ENCODE measurements around the gene RPTOR.

RPTOR gene

GRCh38 chr17:80923211-80924110, 378.8 kb downstream of the RPTOR start:
- H3K4me3 ChIP-seq (ENCODE audit: low read depth, low read length), result no peak overlapping the region
- no peak for DNase-seq (ENCODE audit: low read depth)
- TF ChIP-seq, protein P1, sequence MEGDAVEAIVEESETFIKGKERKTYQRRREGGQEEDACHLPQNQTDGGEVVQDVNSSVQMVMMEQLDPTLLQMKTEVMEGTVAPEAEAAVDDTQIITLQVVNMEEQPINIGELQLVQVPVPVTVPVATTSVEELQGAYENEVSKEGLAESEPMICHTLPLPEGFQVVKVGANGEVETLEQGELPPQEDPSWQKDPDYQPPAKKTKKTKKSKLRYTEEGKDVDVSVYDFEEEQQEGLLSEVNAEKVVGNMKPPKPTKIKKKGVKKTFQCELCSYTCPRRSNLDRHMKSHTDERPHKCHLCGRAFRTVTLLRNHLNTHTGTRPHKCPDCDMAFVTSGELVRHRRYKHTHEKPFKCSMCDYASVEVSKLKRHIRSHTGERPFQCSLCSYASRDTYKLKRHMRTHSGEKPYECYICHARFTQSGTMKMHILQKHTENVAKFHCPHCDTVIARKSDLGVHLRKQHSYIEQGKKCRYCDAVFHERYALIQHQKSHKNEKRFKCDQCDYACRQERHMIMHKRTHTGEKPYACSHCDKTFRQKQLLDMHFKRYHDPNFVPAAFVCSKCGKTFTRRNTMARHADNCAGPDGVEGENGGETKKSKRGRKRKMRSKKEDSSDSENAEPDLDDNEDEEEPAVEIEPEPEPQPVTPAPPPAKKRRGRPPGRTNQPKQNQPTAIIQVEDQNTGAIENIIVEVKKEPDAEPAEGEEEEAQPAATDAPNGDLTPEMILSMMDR (IDR thresholded peaks at IDR 0.05; ENCODE audit: insufficient read depth, low read depth, low read length, missing control alignments), result no peak

- TF ChIP-seq, protein P1 (IDR thresholded peaks at IDR 0.05; ENCODE audit: insufficient read depth, low read depth, low read length, missing control alignments), result no peak
- H3K4me3 ChIP-seq (ENCODE audit: low read depth, low read length), result no peak overlapping the region
- DNase-seq (ENCODE audit: low read depth), result no peak
Observed at GRCh38 chr17:80924111-80924806, 379.6 kb downstream of the RPTOR start.

- DNase-seq (ENCODE audit: low read depth), result no peak
- H3K4me3 ChIP-seq (ENCODE audit: low read depth, low read length), result no peak overlapping the region
- TF ChIP-seq, protein P1 (IDR thresholded peaks at IDR 0.05; ENCODE audit: insufficient read depth, low read depth, low read length, missing control alignments), result no peak
Observed at GRCh38 chr17:80924807-80925610, 380.4 kb downstream of the RPTOR start.

DNA sequence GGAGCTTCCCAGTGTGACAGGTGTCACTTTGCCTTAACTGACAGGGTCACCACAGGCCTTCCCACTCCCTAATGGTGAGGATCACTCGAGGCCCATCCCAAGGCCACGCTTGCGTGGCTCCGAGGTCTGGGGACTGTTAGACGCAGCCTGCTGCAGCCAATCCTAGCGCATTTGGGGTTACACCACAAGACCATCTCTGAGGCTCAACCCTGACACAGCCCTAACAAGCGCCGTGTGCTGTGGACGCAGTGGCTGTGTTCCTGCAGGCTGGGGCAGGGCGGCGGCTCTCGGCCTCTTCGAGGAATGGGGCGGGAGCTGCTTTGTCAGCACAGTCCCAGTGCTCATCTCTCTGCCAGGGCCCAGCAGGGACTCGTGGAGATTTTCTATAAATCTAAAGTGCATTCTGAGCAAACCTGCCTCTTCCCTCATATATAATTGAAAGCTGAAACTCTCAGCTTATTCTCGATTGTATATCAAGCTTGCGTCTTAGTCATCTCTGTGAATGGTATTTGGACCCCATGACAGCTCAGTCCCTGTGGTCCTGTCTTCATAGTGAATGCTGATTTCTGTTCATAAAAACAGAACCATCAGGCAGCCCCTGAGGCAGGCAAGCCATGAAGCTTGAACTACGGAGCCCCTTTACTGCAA, 381.2 kb downstream of the RPTOR start:
- no peak overlapping the region for H3K4me3 ChIP-seq (ENCODE audit: low read depth, low read length)
- no peak for DNase-seq (ENCODE audit: low read depth)
- TF ChIP-seq, protein P1 (IDR thresholded peaks at IDR 0.05; ENCODE audit: insufficient read depth, low read depth, low read length, missing control alignments), result no peak

DNA sequence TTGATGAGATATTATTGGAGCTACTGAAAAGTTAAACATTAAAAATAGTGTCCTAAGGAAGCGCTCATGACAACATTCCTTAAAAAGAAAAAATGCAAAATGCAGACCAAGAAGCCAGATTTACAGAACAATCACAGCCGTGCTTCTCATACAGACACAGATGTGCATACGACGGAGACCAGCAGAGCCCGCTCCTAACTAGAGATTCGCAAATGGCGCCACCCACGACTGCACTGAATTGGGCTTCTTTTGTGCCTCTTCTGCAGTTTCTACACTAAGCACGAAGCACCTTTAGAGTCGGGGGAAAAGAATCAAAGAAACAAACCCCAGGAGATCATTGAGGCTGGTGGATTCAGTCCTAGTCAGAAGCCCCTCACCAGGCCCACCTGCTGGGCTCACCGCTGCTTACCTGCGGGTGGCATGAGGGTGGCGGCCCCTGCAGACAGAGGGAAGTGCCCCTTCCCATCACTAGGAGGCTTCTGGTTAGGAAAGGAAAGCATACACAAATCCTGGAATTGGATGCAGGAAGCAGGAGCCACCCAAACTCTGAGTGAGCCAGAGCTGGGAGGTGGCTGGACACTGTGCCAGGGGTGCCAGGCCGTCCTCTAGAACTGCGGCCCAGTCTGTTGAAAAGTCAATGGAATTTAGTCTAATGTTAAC, 382.1 kb downstream of the RPTOR start:
- TF ChIP-seq, protein P1 (IDR thresholded peaks at IDR 0.05; ENCODE audit: insufficient read depth, low read depth, low read length, missing control alignments), result no peak
- DNase-seq (ENCODE audit: low read depth), result no peak
- no peak overlapping the region for H3K4me3 ChIP-seq (ENCODE audit: low read depth, low read length)

DNA sequence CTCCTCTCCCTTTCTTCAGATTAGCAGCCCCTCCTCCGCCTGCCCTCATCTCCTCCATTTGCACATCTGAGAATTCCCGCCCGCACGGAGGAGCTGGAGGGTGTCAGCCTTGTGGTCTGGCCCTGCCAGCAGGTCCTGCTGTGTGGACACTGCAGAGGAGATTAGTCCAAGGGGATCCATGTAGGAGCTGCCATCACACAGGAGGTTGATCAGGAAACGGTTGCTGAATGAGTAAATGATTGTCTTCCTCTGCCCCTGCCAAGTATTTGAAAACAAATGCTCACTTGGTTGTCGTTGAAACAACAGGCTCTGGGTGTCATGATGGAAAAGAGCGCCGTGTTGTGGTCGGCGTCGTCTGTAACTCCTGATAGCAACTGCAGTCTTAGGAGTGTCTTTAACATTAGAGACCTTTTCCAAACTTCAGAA, 383.2 kb downstream of the RPTOR start:
- TF ChIP-seq, protein P1 (IDR thresholded peaks at IDR 0.05; ENCODE audit: insufficient read depth, low read depth, low read length, missing control alignments), result no peak
- H3K4me3 ChIP-seq (ENCODE audit: low read depth, low read length), result no peak overlapping the region
- no peak for DNase-seq (ENCODE audit: low read depth)
